GM18499 (cell line): Measurements from ENCODE around the gene SRPK2.

Experiments
- ATAC-seq: cut with Tn5 transposase; IDR thresholded peaks from one replicate; pipeline ENCODE4 v1.9.1; 2021; ENCODE audit warnings: moderate number of reproducible peaks; ENCODE audit not compliant: insufficient read depth, unreplicated experiment

SRPK2 gene

DNA sequence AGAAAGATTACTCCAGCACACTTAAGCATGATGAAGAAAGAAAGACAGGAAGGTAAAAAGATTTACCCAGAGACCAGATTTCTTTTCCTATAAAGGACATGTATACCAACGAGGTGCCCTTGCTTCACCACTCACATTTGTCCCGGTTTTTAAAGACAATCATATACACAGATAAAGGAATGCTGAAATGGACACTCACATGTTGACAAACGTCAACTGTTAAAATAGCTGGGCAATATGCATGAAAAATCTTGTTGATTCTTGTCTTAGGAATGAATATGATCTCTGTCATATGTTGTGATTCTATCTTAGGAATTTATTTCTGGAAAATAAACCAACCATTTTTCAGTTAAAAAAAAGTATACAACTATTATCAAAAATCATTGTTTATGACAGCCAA is 158.2 kb downstream of the SRPK2 start:
- ATAC-seq, result no peak

DNA sequence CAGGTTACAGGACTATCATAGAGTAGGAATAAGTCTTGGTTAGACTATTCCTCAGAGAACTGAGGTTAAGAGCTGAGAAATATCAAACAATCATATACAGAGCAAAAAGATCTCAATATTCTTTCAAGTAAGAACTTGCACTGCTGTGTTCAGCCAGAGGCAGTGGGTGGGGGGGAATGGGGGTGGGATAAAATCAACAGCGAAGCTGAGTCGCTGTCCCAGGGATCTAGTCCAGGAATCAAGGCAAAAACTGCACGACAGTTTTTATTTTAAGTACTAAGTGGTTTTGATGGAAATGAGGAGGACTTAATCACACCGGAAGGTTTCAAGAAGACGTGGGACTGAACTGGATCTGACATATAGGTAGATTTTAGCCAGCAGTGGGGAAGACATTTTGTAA is 159.1 kb downstream of the SRPK2 start:
- ATAC-seq, result no peak

DNA sequence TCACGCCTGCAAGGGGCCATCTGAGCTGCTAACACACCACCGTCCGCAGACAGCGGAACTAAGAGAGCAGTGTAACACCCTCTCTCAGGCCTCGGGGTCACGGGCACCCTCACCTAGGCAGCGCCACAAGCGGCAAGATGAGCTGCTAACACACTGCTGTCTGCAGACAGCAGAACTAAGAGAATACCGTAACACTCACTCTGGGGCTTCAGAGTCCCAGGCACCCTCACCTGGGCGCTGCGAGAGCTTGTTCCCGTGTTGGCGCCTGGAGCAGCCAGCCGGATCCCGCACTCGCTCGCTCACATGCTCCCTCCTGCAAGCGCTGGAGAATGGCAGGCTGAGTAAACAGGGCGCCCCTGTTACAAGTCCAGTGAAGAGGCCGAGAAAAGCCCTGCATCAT is 160.2 kb downstream of the SRPK2 start:
- no peak for ATAC-seq

DNA sequence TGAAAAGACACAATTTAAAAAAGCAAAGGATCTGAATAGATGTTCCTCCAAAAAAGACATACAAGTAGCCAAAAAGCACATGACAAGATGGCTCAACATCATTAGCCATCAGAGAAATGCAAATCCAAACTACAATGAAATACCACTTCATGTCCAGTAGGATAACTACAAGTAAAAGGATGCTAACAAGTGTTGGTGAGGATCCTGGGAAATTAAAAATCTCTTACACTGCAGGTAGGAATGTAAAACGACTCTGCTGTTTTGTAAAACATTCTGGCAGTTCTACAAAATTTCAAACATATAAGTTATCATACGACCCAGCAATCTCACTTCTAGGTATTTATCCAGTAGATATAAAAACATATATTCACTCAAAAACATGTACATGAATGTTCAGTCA is 161.3 kb downstream of the SRPK2 start:
- ATAC-seq, result no peak

DNA sequence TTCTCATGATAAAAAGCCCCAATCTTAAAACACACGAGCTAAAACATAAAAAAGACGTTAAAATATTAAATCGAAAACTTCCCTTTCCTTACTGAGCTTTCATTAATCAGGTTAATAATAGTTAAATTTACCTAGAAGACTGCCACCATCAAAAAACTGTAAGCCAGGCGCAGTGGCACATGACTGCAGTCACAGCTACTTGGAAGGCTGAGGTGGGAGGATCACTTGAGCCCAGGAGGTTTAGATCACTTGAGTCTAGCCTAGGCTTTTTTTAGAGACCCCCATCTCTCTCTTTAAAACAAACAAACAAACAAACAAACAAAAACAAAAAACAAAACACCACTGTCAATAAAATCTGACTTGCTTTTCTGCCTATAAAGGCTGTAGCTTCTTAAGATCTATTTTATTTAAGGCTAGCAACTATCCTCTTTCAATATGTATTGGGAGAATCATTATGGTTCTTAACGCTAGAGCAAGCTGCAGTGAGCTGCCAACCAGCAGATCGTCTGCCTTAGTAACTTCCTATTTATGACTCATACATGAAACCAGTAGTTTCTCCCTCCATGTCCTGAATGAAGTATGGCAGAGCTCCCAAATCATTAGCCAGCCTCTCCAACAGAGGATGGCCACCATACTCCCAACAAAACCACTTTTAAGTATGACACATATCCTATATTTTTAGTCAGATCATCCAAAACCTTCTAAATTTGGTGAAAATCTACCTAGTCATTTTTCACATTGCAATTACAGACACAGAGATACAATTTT is 163.7 kb downstream of the SRPK2 start:
- ATAC-seq, result peak; percentile 97

DNA sequence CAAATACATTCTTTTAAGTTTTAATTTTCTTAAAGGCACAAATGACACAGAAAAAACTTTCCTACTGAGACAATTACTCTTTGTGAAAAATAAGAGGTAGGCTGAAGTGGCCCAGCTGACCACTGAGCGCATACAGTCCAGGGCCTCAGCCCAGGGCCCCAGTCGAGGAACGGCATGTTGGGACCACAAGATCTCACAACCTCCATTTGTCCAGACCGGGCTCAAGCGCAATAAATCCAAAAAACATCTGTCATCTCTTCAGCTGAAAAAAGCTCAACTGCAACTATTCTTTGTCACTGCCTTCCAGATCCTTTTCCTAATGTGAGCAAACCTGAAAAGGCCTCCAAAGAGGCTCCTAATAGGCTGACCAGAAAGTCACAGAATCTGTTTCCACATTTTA is 165.8 kb downstream of the SRPK2 start:
- no peak for ATAC-seq

DNA sequence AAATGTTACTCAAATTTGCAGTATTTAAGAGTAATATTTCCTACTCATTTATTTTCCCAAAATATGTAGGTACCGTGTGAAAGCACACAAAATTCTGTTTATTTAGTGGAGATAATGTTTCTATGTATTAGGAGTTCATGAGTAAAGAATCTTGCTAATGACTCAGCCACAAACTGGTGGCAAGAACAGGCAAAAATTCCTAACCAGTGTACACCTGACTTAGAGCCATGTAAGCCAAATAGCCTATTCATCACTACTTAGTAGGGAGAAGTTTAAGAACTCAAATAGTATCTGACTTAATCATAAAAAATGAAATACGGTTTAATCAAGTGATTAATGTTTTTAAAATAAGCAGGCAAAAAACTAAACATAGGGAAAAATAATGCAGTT is 169.0 kb downstream of the SRPK2 start:
- no peak for ATAC-seq

DNA sequence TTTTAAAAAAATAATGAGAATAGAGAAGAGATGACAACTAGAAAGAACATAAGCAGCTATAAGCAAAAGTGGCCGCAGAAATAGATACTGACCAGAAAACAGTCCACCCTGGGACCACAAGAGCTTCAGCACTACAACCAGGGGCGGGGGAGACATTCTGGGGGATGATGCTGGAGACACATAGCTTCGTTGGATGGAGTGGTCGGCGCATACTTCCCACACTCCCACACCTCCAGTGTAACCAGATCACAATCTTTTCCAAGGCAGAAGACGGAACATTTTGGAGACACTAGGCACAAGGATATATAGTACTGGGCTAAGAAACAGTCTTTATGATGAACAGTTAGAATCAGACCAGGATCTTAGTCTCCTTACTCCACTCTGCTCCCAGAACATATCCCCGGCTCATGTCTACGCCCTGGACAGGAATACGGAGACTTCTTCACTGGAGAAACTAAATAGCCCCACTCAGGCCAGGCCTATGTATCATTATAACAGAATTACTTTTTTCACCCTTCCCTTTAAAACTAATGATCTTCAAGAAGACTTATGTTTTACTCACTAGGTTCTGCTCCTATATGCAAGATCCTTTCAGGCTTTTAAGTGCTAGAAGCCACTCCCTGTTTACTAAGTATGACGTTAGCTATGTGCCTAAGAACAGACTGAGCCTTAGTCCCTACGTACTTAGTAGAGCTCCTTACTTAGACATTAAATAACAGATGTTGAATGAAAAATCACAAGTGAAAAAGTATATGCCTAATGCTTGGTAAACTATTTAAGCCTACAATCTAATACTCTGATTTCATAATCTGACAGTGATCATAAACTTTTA is 169.6 kb downstream of the SRPK2 start:
- ATAC-seq, result no peak

DNA sequence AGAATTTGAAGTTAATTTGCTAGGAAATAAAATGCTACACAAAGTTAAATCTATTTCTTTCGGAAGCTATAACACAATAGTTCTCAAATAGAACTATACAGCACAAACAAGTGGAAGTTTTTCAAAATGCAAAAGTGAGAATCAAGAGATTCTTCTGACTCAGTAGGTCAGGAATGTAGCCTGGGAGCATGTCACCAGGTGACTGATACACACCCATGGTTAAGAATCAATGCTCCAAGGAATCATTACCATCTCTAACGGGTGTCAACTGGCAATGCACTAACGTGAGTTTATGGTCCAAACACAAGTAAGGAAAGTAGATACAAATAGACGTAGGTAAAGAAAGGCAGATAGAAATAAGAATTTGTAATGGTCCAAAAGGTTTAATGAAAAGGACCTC is 170.5 kb downstream of the SRPK2 start:
- ATAC-seq, result no peak

DNA sequence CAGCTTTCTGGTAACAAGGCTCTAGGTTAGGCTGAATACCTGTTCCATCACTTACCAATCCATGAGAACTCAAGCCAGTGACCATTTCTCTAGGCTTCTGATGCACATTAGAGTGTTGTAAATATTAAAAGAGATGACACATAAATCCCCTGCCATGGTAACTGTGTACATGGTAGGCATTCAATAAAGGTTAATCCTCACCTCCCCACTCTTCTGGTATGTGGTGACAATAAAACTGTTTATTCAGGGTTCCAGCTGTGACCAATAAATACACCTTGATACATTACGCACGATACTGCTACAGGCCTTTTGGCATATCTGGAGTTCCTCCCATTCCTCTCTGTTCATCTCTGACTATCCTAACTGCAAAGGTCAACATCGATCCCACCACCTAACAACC is 171.9 kb downstream of the SRPK2 start:
- no peak for ATAC-seq

DNA sequence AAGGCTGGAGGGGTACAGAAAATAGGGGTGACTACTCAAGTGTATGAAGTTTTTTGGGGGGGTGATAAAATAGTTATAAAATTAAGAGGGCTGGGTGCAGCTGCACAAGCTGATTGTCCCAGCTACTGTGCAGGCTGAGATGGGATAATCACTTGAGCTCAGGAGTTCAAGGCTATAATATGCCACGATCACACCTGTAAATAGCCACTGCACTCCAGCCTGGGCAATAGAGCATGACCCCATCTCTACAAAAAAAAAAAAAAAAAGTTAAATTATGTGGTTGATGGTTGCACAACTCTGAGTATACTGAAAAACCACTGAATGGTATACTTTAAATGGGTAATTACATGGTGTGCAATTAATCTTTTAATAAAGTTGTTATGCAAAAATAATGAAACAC is 172.9 kb downstream of the SRPK2 start:
- no peak for ATAC-seq

DNA sequence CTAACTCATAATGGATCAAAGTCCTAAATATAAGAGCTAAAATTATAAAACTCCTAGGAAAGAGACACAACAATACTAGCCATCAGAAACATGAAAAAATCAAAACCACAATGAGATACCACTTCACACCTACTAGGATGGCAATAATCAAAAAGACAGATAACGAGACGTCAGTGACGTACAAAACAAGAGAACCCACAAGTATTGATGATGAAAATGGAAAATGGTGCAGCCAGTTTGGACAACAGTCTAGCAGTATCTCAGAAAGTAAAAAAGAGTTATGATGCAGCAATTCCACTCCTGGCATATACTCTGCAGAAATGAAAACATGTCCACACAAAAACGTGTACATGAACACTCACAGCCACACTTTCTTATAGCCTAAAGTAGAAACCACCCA is 173.5 kb downstream of the SRPK2 start:
- ATAC-seq, result no peak

DNA sequence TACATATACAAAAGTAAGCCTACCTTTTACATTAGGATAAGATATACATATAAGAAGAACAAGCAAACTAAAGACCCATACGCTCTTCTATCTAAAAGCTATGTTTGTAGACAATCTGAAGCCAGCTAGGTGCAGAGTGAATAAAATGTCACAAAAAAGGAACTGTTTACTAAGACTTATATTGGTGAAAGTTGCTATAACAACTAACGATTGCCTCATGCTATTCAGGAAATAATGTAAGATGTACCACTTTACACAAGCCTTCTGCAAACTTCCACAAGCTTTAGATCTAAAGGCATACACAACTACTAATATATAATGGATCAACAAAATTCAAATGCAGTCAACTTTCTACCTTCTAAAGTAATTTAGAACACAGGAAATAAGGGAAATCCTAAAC is 175.1 kb downstream of the SRPK2 start:
- no peak for ATAC-seq

DNA sequence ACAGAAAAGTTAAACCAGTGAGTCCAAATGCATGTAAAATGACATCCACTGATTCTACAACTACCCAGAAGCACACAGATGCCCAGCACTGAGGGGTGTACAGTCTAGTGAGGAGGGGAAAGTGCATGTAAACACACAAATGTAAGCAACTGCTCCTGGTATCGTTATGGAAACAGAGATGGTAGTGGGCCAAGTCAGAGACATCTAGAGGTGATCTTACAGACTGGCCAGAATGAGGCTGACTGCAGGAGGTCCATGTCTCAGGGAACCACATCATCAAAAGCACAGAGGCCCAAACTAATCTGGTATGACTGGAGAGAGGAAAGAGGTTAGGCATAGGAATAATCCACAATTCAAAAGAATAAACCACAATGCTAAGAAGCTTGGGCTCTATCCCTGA is 176.5 kb downstream of the SRPK2 start:
- ATAC-seq, result no peak

DNA sequence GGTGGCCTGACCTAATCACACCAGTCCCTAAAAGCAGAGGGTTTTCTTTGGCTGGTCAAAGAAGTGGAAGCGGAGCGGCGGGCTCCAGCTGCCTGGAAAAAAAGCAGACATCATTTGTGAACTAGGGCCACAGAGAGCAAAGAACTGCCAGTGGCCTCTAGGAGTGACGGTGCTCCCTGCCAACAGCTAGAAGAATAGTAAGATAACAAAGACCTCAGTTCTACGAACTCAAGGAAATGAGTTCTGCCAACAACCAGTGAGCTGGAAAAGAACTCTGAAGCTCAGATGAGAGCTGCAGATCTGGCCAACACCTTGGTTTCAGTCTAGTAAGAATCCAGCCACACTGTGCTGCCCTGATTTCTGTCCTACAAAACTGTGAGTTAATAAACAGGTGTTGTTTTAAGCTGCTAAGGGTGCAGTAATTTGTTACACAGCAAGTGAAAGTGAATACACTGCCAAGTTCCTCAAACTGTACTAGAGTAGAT is 178.0 kb downstream of the SRPK2 start:
- peak; percentile 67 for ATAC-seq

DNA sequence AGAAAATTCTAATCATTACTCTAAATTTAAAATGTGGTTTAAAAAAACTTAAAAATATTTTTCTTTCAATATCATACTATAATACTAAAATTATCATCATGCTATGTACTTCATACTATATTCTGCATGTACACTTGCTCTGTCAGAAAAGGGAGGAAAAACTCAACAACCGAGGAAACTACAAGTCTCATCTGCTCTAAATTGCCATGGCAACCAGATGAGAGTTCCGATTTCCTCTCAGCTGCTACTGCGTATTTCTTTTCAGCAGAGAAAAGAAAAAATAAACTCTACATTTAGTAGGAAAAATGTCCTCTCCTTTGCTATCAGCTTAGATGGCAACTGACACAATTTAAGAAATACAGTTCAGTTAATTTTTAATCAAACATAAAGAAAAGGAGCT is 178.9 kb downstream of the SRPK2 start:
- no peak for ATAC-seq

DNA sequence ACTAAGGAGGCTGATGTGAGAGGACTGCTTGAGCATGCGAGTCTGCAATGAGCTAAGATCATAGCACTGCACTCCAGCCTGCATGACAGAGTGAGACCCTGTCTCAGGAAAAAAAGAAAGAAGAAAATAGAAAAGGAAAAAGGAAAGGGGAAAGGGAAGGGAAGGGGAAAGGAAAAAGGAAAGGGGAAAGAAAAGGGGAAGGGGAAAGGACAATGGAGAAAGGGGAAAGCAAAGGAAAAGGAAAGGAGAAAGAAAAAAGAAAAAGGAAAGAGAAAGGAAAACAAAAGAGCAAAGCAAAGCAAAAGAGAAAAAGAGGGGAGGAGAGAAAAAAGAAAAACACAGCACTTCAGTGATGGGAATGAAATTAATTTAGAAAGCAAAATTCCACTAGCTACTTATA is 179.3 kb downstream of the SRPK2 start:
- no peak for ATAC-seq

DNA sequence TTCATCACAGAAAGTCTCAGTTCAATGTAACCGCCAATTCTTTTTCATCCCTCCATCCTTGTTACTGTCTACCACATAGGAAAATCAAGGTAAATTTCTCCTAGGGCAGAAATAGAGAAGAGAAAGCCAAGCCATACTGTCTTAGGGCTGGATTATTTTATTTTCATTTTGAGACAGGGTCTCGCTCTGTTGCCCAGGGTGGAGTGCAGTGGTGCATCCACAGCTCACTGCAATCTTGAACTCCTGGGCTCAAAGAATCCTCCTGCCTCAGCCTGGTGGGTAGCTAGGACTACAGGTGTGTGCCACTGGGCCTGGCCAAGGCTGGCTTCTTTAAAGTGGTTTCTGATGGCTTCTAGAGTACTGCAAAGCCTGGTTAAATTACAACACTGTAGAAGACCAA is 181.7 kb downstream of the SRPK2 start:
- no peak for ATAC-seq

DNA sequence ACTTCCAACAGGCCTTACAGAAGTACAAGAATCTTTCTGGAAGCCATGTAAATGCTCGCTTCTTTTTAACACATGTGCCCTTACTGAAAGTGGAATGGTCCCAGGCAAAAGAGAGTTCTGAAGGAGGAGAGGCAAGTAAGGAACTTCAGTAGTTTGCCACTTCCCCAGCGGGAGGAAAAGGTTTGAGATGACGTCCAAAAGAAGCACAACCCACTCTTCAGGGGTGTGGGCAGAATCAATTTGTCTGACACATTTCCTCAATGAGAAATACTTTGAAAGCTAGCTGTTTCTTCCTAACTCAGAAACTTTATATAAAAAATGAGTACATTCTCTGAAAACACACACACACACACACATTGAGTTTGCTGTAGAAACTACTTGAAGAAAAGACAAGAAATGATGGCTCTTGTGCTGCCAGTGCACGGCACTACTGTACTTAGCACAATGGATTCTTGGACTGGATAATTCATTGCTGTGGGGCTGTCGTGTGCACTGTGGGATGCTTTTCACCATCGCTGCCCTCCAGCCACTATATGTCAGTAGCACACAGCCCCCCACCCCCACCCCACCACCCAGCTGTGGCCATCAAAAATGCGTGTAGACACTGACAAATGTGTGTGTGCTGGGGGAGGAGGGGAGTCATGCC is 183.0 kb downstream of the SRPK2 start:
- ATAC-seq, result no peak

DNA sequence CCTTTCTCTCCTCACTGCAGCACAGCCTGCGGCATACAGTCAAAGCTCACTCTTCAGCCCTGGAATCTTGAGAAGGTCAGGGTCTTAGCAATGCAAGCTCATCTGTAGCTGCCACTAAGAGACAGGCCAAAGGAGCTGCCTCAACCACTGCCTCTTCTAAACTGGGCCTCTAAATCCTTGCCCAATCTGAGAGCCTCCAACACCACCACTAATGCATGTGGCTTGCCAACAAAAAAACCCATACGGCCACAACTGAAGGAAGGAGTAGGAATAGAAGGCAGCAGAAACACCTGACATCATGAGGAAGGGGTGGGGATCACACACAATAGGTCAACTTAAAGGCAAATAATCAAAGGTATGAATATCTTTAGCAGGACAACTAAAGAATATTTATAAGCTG is 183.8 kb downstream of the SRPK2 start:
- no peak for ATAC-seq

DNA sequence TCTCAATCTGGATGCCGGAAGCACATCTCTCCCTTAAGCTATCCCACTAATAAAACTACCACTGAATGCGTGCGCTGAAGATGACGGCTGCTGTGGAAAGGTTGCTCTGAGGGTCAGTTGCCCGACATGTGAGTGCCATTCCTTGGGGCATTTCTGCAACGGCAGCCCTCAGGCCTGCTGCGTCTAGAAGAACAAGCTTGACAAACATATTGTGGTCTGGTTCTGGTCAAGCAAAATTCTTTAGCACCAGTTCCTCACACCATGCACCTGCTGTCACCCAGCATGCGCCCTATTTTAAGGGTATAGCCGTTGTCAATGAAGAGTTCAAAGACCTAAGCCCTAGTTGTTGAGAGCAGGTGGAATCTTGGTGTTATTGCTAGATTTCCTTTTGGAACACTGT is 184.2 kb downstream of the SRPK2 start:
- no peak for ATAC-seq
